Gastrocnemius medialis (tissue), 4 donors: ENCODE results near the gene CLPX. TPM values are rescaled to one million over a fixed set of nuclear protein-coding genes. Genes with fewer than 3 reads are reported as not detected.

Experiments used
- ATAC-seq, 2 donors: fragments of 150-250 bp; one replicate each; pipeline ENCODE4 v1.9.1; 2016
- DNase-seq, 2 donors: peaks; one replicate each; pipeline ENCODE4 v3.0.0-alpha.2; 2019
- H3K27ac ChIP-seq, 4 donors: fragments of 200-600 bp; sonication (generic); 1 replicate in 1 of 4; 2 replicates in 3 of 4; pipeline ENCODE4 v1.5.1; 2016 to 2018; ENCODE audit warnings: mild to moderate bottlenecking in 2 of 4, moderate library complexity in 1 of 4
- H3K27me3 ChIP-seq, 3 donors: fragments of 200-600 bp; sonication (generic) in 2 of 3; 1 replicate in 1 of 3; 2 replicates in 2 of 3; pipeline versions ENCODE4 v1.5.1 to v1.6.0; 2016 to 2019; ENCODE audit warnings: mild to moderate bottlenecking in 1 of 3, moderate library complexity in 1 of 3
- H3K36me3 ChIP-seq, 2 donors: fragments of 200-600 bp; sonication (generic) in 1 of 2; one replicate each; pipeline ENCODE4 v1.5.1; 2017 to 2018
- H3K4me1 ChIP-seq, 2 donors: fragments of 200-600 bp; sonication (generic) in 1 of 2; one replicate each; pipeline ENCODE4 v1.5.1; 2016 to 2017; ENCODE audit warnings: mild to moderate bottlenecking in 2 of 2
- H3K4me3 ChIP-seq, 4 donors: fragments of 200-600 bp; sonication (generic) in 3 of 4; 1 replicate in 1 of 4; 2 replicates in 3 of 4; pipeline ENCODE4 v1.5.1; 2016 to 2019; ENCODE audit warnings: mild to moderate bottlenecking in 2 of 4
- H3K9me3 ChIP-seq, 3 donors: fragments of 200-600 bp; sonication (generic) in 2 of 3; 1 replicate in 1 of 3; 2 replicates in 2 of 3; pipeline ENCODE4 v1.5.1; 2016 to 2019
- POLR2A ChIP-seq, 2 donors: fragments of 450-650 bp; IDR thresholded peaks; one replicate each; pipeline ENCODE4 v1.6.1; 2017; ENCODE audit warnings: antibody characterized with exemption in 2 of 2, mild to moderate bottlenecking in 2 of 2, moderate library complexity in 2 of 2
- in situ Hi-C, 4 donors: fragments of 200-750 bp; cut with MboI; loops; one replicate each; pipeline versions ENCODE4 v1.15.0 to v1.8.0; 2017; ENCODE audit warnings: low sequenced_read_pairs in 4 of 4
- intact Hi-C: fragments of 100-400 bp; cut with DNase I; formaldehyde crosslinking; loops from one replicate; pipeline ENCODE4 v1.15.1; 2023; ENCODE audit warnings: low total_unique reads
- total RNA-seq, 4 donors: library from RNA; depleted of rRNA; stranded (reverse); fragments of >200 nt; gene quantifications; one replicate each; pipeline versions ENCODE4 v1.1.0 to v1.2.3, GENCODE V29; 2016
- TF ChIP-seq, protein P1 (sequence below), 5 experiments: fragments of 450-650 bp in 3 of 5; fragments of 200-600 bp in 2 of 5; sonication (generic) in 2 of 5; IDR thresholded peaks in 4 of 5; conservative IDR thresholded peaks in 1 of 5; 1 replicate in 4 of 5; 2 replicates in 1 of 5; pipeline ENCODE4 v1.5.1; 2016 to 2019; ENCODE audit warnings: antibody characterized with exemption in 5 of 5, mild to moderate bottlenecking in 3 of 5, moderate library complexity in 3 of 5

CLPX gene
- total RNA-seq, 4 donors from 2014 or later = 49.3 to 116 (median 63.3) TPM

DNA sequence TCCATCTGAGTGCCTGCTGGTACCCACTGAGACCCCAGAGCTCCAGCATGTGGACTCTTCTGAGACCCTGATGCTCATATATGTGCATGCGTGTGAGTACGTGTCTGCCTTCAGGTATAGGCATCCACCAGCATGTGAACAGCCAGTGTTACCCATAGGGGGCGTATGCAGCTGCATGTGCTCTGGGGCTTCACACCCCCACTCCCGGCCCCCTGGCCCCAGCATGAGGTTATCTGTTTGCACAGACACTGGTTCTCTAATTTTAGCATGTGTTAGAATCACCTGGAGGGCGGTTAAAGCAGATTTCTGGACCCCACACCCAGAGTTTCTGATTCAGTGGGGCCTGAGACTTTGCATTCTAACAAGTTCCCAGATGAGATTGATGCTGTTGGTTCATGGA is 27.0 kb upstream of the CLPX start:
- Histone ChIP-seq H3K4me1 (peaks cover 8 to 29% of the 10 kb centered on the region in 2 donors), H3K27ac (peak overlapping the region; percentile 41 to 77 (median 60)), H3K27me3 (no peaks in the 10 kb centered on the region), H3K4me3 (no peak overlapping the region), H3K36me3 (no peaks in the 10 kb centered on the region), H3K9me3 (no peaks in the 10 kb centered on the region)
- no peak for ATAC-seq
- in situ Hi-C loops = no loop called here
- intact Hi-C loops = no loop called here
- TF ChIP-seq, protein P1, sequence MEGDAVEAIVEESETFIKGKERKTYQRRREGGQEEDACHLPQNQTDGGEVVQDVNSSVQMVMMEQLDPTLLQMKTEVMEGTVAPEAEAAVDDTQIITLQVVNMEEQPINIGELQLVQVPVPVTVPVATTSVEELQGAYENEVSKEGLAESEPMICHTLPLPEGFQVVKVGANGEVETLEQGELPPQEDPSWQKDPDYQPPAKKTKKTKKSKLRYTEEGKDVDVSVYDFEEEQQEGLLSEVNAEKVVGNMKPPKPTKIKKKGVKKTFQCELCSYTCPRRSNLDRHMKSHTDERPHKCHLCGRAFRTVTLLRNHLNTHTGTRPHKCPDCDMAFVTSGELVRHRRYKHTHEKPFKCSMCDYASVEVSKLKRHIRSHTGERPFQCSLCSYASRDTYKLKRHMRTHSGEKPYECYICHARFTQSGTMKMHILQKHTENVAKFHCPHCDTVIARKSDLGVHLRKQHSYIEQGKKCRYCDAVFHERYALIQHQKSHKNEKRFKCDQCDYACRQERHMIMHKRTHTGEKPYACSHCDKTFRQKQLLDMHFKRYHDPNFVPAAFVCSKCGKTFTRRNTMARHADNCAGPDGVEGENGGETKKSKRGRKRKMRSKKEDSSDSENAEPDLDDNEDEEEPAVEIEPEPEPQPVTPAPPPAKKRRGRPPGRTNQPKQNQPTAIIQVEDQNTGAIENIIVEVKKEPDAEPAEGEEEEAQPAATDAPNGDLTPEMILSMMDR (IDR thresholded peaks at IDR 0.05 in 4 of 5, conservative IDR thresholded peaks at IDR 0.05 in 1 of 5) = no peak
- TF ChIP-seq POLR2A (IDR thresholded peaks at IDR 0.05) = no peak
- DNase-seq = no peak

DNA sequence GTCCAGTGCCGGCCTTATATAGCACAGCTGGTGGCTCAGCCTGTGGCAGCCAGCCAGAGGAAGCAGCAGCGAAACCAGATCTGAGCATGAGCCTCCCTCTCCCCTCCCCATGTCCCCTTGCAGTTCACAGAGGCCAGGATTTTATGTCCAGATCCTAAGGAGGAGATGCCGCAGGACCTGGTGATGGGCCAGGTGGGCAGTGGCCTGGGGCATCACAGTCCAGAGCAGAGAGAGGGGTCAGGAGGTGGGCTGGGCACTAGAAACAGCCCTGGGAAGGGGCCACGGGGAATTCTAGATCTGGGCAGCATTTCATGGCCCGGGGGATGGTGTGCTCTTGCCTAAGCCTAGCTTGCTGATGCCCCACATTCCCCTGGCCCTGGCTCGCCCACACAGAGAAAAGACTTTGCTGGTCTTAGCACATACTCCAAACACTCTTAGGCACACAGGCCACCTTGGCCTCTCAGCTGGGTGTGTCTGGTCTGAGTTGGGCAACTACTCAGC is 26.4 kb upstream of the CLPX start:
- TF ChIP-seq POLR2A (IDR thresholded peaks at IDR 0.05) = no peak
- TF ChIP-seq, protein P1 (IDR thresholded peaks at IDR 0.05 in 4 of 5, conservative IDR thresholded peaks at IDR 0.05 in 1 of 5) = no peak
- H3K4me3 ChIP-seq = peak overlapping the region in 1 of 4 donors; percentile 29
- intact Hi-C loops = no loop called here

DNA sequence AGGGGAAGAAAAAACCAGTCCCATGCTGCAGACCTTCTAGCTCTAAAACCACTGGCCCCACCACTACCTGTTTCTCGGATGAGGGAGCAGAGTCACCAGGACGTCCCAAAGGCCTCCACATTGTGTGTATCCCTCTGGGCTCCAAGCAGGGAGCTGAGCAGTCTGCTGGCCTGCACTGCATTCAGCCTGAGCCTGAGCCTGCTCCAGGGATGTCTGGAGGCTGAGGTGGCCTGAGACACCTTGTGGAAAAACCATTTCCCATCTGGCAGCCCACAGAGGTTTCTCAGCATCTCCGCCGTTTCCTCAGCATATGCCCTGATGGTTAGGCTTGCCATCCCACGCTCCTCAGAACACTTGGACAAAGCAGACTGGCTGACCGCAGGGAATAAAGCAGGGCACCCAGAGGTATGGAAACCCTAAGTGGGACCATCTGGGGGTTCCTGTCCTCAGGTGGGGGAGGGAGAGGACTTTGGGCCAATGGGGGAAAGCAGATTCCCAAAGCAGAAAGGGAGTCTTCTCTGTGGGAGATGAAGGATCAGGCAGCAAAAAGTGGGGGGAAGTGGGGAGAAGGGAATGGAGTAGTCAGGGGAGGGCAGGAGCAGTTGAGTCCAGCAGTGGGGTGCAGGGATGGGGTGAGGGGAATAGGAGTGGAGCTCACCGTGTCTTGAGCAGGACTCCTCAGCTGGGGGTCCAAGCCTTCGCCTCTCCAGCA is 25.8 kb upstream of the CLPX start, which contains the start of gene CILP:
TSS of gene CILP (minus strand) at position 704 of the 712 bp plus-strand sequence. CDS start 1,718 bp downstream, outside the sequence.
- H3K4me3 ChIP-seq = peak within 1 kb of the TSS in 1 of 4 donors; percentile 29
- in situ Hi-C loops = no loop called here
- intact Hi-C loops = no loop called here
- ATAC-seq = no peak
- H3K27me3 ChIP-seq = no peaks in the 10 kb centered on the region
- no peak for DNase-seq
- H3K9me3 ChIP-seq = no peaks in the 10 kb centered on the region
- peaks cover 8 to 29% of the 10 kb centered on the region in 2 donors for H3K4me1 ChIP-seq
- peak within 1 kb of the TSS; percentile 41 to 77 (median 60) for H3K27ac ChIP-seq
- no peaks in the 10 kb centered on the region for H3K36me3 ChIP-seq
- TF ChIP-seq, protein P1 (IDR thresholded peaks at IDR 0.05 in 4 of 5, conservative IDR thresholded peaks at IDR 0.05 in 1 of 5) = no peak
- no peak for TF ChIP-seq POLR2A (IDR thresholded peaks at IDR 0.05)

More for the DNA sequence above, 26.4 kb upstream of the CLPX start:
- ATAC-seq = peak; percentile 79 to 81
- DNase-seq = peak; percentile 51 to 69
- Histone ChIP-seq H3K27me3 (no peaks in the 10 kb centered on the region), H3K9me3 (no peaks in the 10 kb centered on the region), H3K4me1 (peaks cover 8 to 29% of the 10 kb centered on the region in 2 donors), H3K36me3 (no peaks in the 10 kb centered on the region), H3K27ac (peak overlapping the region; percentile 41 to 77 (median 60))
- in situ Hi-C loops = no loop called here

DNA sequence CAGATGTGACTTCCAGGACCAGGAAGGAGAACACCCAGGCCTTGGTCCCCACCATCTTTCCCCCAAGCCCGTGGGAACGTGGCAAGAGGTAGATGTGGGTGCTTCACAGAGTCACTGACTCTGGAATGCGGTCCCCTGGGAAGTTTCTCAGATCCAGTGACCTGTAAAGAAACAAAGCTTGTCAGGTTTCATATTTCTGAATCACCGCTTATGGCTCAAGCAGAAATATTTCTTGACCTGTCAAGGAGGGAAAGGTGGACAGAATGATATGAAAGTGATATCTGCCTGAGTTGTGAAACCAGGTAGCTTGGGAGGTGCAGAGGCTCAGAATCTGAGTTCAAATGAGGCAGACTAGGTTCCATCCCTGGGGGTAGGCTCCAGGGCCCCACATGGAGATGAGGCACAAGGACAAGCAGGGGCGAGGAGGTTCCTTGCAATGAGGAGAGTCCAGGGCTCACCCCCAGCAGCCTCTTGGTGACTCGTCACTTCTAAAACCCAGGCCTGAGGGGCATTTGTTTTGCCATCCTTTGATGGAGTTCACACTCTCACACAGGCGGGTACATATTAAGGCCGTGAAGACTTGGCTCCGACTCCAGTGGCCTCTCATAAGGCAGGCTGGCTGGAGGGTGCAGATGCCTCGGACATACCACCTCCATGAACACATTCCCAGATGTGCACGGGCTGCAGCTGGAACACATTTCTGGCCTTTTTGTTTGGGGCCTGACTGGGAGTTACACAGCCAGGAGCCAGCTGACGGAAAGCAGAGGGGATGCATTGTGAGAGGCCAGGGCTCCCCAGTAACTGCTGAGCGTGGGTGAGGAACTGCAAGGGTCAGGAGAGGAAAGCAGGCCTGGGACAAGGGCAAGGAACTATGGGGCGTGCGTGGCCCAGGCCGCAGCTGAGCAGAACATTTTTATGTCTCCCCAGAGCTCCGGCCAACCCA is 24.8 kb upstream of the CLPX start:
- peak overlapping the region in 2 of 4 donors; percentile 71 to 77 for H3K27ac ChIP-seq
- no peaks in the 10 kb centered on the region for H3K9me3 ChIP-seq
- H3K4me3 ChIP-seq = peak overlapping the region in 1 of 4 donors; percentile 29
- no peaks in the 10 kb centered on the region for H3K27me3 ChIP-seq
- in situ Hi-C loops (no loop called here), intact Hi-C loops (no loop called here)
- DNase-seq (no peak), ATAC-seq (no peak)
- H3K36me3 ChIP-seq = no peaks in the 10 kb centered on the region
- peaks cover 8 to 29% of the 10 kb centered on the region in 2 donors for H3K4me1 ChIP-seq
- no peak for TF ChIP-seq POLR2A (IDR thresholded peaks at IDR 0.05)
- TF ChIP-seq, protein P1 (IDR thresholded peaks at IDR 0.05 in 4 of 5, conservative IDR thresholded peaks at IDR 0.05 in 1 of 5) = no peak
